Mucosa of stomach (tissue), 1 donor: Measurements from ENCODE around the gene RGMA.

ENCODE experiments used
- H3K27me3 ChIP-seq: one replicate; pipeline ENCODE4 v1.7.0; 2013; ENCODE audit warnings: mild to moderate bottlenecking, low read length; ENCODE audit not compliant: control insufficient read depth, insufficient read depth
- H3K36me3 ChIP-seq: one replicate; pipeline ENCODE4 v1.7.0; 2013; ENCODE audit warnings: low read length; ENCODE audit not compliant: control insufficient read depth, insufficient read depth
- H3K4me1 ChIP-seq: one replicate; pipeline ENCODE4 v1.7.0; 2013; ENCODE audit warnings: mild to moderate bottlenecking, low read length; ENCODE audit not compliant: control insufficient read depth, insufficient read depth
- H3K4me3 ChIP-seq: one replicate; pipeline ENCODE4 v1.7.0; 2013; ENCODE audit warnings: low read length
- H3K9ac ChIP-seq: one replicate; pipeline ENCODE4 v1.7.0; 2013; ENCODE audit warnings: mild to moderate bottlenecking, low read length, moderate library complexity
- H3K9me3 ChIP-seq: one replicate; pipeline ENCODE4 v1.7.0; 2013; ENCODE audit warnings: mild to moderate bottlenecking, low read length, moderate library complexity; ENCODE audit not compliant: control insufficient read depth
- donor health status: Pancreatic carcinoma.

RGMA gene

DNA sequence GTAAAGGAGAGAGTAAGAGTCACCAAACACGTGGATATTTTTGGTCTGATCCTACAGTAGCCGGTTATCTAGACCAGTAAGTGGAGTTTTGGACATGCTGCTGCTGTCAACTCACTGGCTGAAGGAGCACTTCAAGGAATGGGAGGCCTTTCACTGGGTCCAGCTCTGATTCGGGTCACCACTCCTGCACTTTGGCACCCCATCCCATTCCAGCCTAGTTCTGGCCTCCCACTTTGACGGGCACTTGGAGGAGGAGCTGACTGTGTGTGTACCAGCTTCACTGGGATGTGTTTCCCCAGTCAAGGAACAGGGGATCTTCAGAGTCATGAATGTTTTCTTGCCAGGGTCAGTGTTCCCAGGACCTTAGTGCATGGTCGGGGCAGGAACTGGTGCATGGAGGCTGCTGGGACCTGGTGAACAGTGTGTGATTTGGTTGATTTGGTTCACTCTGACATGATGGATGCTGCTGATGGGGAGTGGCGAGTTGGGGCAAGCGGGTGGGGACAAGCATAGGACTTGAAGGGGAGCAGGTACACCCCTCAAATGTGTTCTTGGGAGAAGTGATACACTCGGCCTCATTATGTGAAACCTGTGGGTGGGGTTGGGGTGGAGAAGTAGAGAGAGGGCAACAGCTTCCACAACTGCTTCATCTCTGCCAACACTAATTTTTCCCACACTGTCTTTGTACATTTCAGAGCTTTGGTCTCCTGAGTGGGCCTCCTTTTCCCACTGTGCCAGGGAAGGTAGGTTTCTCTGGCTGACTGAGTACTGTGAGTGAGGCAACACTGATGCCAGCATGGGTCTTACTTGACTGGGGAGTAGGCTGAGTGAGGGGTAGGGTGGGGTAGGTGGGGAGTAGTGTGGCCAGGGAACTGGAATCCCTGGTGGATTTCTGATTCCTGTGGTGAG, 64.0 kb downstream of the RGMA start:
- Histone ChIP-seq H3K4me1 (peaks cover 11% of the 10 kb centered on the region), H3K4me3 (no peak overlapping the region), H3K9me3 (no peaks in the 10 kb centered on the region), H3K27me3 (no peaks in the 10 kb centered on the region), H3K9ac (no peak overlapping the region), H3K36me3 (peaks cover 42% of the 10 kb centered on the region)

DNA sequence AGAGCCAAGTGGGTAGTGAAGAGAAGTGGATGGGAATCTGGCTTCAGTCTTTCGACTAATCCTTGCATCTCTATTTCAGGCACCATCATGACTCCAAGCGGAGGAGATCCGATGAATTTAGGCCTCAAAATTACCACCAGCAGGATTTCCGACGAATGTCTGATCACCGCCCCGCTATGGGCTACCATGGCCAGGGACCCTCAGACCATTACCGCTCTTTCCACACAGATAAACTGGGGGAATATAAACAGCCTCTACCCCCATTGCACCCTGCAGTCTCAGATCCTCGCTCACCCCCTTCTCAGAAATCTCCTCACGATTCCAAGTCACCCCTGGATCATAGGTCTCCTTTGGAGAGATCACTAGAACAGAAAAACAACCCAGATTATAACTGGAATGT, 64.7 kb downstream of the RGMA start:
- no peaks in the 10 kb centered on the region for H3K27me3 ChIP-seq
- peaks cover 46% of the 10 kb centered on the region for H3K36me3 ChIP-seq
- no peak overlapping the region for H3K9ac ChIP-seq
- peaks cover 5% of the 10 kb centered on the region for H3K4me1 ChIP-seq
- no peaks in the 10 kb centered on the region for H3K9me3 ChIP-seq
- H3K4me3 ChIP-seq: no peak overlapping the region

DNA sequence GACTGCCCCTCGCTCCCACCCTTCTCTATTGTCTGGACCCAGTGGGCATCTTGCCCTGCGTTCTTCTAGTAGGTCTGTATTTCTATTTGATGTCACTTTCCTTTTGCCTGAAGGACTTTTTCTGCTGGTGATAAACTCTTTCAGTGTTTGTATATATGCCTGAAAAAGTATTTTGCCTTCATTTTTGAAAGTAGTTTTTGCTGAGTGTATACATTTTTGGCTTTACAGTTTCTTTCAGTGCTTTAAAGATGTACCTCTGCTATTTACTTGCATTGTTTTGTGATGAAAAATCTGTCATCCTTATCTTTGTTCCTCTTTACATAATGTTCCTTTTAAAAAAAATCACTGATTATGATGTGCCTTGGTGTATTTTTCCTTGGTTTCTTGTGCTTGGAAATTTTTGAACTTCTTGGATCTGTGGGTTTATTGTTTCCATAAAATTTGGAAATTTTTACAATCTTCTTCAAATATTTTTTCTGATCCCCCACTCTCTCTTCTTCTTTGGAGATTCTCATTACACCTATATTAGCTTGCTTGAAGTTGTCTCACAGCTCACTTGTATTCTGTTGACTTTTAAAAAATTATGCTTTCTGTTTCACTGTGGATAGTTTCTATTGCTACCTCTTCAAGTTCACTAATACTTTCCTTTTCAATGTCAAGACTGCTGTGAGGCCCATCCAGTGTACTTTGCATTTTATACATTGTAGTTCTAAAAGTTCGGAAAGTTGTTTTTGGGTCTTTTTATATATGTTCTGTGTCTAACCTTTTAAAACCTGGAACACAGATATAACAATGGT, 67.8 kb downstream of the RGMA start:
- Histone ChIP-seq H3K36me3 (peaks cover 41% of the 10 kb centered on the region), H3K4me1 (no peaks in the 10 kb centered on the region), H3K9me3 (no peaks in the 10 kb centered on the region), H3K9ac (no peak overlapping the region), H3K27me3 (no peaks in the 10 kb centered on the region), H3K4me3 (no peak overlapping the region)

DNA sequence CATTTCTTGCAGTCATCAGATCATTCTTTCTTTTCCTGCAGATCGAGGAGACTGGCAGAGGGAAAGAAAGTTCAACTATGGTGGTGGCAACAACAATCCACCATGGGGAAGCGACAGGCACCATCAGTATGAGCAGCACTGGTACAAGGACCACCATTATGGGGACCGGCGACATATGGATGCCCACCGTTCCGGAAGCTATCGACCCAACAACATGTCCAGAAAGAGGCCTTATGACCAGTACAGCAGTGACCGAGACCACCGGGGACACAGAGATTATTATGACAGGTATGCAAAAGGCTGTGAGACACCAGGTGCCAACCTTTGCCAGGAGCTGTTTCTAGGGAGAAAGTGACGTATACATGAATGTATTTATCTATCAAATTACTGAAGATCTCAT, 69.0 kb downstream of the RGMA start:
- no peak overlapping the region for H3K9ac ChIP-seq
- H3K36me3 ChIP-seq: peaks cover 39% of the 10 kb centered on the region
- no peak overlapping the region for H3K4me3 ChIP-seq
- no peaks in the 10 kb centered on the region for H3K9me3 ChIP-seq
- H3K4me1 ChIP-seq: no peaks in the 10 kb centered on the region
- H3K27me3 ChIP-seq: no peaks in the 10 kb centered on the region

DNA sequence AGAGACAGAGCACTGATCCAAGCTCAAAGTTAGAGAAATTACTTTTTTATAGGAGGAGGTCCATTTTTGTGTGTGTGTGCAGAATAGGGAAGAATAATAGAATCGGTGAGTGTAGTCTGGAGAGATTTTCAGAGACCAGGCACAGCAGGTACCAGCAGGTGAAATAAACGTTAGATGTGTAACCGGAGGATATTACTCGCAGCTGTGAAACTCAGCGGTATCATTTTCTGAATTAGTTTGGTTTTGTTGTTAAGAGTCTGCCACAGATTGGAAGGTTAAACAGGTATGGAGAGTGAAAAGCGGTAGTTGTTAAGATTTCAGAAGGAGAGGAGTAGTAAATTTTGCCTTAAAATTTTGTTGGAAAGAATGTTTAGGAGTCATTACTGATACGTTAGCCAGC, 69.9 kb downstream of the RGMA start:
- no peak overlapping the region for H3K9ac ChIP-seq
- no peak overlapping the region for H3K4me3 ChIP-seq
- no peaks in the 10 kb centered on the region for H3K27me3 ChIP-seq
- H3K36me3 ChIP-seq: peaks cover 39% of the 10 kb centered on the region
- no peaks in the 10 kb centered on the region for H3K4me1 ChIP-seq
- no peaks in the 10 kb centered on the region for H3K9me3 ChIP-seq

DNA sequence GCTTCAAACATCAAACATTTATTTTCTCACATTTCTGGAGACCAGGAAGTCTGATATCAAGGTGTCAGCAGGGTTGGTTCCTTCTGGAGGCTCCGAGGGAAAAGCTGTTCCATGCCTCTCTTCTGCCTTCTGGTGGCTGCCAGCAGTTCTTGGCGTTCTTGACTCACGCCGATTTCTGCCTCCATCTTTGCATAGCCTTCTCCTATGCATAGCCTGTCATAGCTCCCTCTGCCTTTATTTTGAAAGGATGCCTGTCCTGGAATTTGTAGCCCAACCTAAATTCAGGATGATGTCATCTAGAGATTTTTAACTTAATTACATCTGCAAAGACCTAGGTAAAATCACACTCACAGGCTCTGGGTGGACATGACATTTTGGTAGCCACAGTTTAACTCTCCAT, 70.4 kb downstream of the RGMA start:
- no peaks in the 10 kb centered on the region for H3K27me3 ChIP-seq
- H3K9ac ChIP-seq: no peak overlapping the region
- no peaks in the 10 kb centered on the region for H3K4me1 ChIP-seq
- H3K36me3 ChIP-seq: peaks cover 39% of the 10 kb centered on the region
- no peak overlapping the region for H3K4me3 ChIP-seq
- H3K9me3 ChIP-seq: no peaks in the 10 kb centered on the region

DNA sequence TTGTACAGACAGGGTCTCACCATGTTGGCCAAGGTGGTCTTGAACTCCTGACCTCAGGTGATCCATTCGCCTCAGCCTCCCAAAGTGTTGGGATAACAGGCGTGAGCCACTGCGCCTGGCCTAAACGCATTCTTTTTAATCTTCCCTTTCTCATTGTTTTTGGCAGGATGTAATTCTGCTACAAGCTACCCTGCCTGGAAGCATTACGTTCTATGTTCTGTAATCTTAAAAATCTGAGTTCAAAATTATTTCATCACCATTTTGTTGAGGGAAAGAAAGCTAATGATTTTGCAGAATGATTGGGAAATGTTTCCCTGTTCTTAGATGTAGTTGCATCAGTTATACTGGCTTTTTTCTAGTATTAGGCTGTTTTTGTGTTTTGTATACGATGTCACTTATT, 71.5 kb downstream of the RGMA start:
- H3K27me3 ChIP-seq: no peaks in the 10 kb centered on the region
- H3K9ac ChIP-seq: no peak overlapping the region
- no peaks in the 10 kb centered on the region for H3K9me3 ChIP-seq
- no peak overlapping the region for H3K4me3 ChIP-seq
- peaks cover 43% of the 10 kb centered on the region for H3K36me3 ChIP-seq
- no peaks in the 10 kb centered on the region for H3K4me1 ChIP-seq

DNA sequence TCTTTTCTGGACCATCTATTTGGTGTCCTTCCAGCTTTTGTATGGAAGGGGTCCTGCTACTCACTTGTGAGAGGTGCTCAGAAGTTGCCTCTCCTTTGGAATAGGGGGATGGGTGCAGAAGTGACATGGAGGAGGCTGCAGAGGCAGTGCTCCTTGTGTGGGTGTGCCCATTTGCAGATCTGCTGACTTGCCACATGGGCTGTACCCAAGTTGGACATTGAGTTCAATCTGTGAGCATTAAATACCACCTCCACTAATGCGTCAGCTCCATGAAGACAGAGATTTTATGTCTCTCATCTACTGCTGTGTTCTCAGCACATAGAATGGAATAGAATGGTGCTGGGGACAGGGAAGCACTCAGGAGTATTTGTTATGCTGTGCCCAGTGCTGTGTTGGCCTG, 76.2 kb downstream of the RGMA start:
- Histone ChIP-seq H3K9ac (no peak overlapping the region), H3K36me3 (peaks cover 40% of the 10 kb centered on the region), H3K27me3 (no peaks in the 10 kb centered on the region), H3K9me3 (no peaks in the 10 kb centered on the region), H3K4me3 (no peak overlapping the region), H3K4me1 (no peaks in the 10 kb centered on the region)

DNA sequence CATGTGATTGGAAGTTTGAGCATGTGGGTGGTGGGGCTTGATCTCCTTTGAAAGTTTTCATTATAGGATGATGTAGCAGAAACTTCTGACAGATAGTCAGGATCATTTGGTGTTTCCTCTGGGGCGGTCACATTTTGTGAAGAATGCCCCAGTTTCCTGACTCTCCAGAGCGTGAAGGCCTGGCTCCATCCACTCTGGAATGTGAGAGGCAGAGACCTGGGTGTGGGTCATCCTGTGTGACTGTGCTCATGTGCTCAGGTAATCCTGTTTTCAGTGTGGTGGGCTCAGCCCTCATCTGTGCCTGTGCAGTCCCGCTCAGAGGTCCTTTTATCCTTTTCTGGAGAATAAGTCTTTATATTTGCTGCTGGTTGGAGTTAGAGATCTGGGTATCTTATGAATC, 81.0 kb downstream of the RGMA start:
- Histone ChIP-seq H3K4me1 (no peaks in the 10 kb centered on the region), H3K27me3 (no peaks in the 10 kb centered on the region), H3K4me3 (no peak overlapping the region), H3K9ac (no peak overlapping the region), H3K36me3 (peaks cover 29% of the 10 kb centered on the region), H3K9me3 (no peaks in the 10 kb centered on the region)

DNA sequence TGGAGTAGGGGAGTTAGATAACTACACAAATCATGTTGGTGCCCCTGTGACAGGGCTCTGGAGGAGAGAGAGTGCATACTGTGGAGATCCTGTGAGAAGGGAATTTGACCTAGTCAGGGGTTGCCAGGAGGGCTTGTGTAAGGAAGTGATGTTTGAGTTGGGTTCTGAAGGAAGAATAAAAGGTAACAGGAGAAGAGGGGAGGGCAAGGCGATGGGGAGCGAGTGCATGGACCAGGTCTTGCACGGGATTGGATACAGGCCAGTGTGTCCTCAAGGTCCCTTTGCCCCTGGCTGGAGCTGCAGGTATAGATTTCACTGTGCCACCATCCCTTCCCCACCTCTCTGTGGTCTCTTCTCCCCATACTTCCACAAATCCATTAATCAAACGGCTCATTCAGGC, 83.9 kb downstream of the RGMA start:
- H3K27me3 ChIP-seq: no peaks in the 10 kb centered on the region
- H3K9me3 ChIP-seq: no peaks in the 10 kb centered on the region
- H3K4me1 ChIP-seq: no peaks in the 10 kb centered on the region
- H3K4me3 ChIP-seq: no peak overlapping the region
- peaks cover 29% of the 10 kb centered on the region for H3K36me3 ChIP-seq
- no peak overlapping the region for H3K9ac ChIP-seq

DNA sequence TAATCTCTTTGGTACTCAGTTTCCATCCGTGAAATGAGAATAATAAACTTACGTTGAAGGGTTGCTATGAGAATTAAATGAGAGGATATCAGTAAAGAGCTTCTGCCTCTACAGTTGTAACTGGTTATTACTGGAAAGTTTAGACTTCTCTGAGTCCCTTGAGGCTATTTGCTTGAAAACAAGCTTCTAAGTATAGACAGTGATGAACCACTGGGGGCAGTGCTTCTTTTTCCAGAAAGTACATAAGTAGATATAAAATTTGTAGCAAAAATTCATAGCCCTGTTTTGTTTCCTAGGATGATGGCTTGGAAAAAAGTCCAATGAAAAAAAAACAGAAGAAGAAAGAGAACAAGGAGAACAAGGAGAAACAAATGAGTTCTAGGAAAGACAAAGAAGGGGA, 87.1 kb downstream of the RGMA start:
- Histone ChIP-seq H3K36me3 (peaks cover 36% of the 10 kb centered on the region), H3K4me3 (no peak overlapping the region), H3K27me3 (no peaks in the 10 kb centered on the region), H3K4me1 (no peaks in the 10 kb centered on the region), H3K9me3 (no peaks in the 10 kb centered on the region), H3K9ac (no peak overlapping the region)

DNA sequence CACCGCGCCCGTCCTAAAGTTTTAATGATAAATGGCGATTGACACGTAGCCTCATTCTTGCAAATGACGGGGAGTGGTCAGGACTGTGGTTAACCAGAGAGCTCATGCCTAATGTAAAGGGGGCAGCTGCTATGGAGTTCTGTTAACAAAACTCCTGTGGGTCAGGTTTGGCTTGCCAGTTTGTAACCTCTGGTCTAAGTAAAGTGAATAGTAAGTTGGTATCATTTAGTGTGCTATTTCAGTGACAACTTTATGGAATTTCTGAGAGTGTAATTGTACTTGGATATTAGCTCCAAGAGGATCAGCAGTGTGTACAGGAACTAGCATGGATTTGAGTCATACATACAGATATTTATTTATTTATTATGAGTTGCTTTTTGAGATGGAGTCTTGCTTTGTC, 87.9 kb downstream of the RGMA start:
- Histone ChIP-seq H3K4me3 (no peak overlapping the region), H3K36me3 (peaks cover 37% of the 10 kb centered on the region)

More for the DNA sequence above, 87.9 kb downstream of the RGMA start:
- Histone ChIP-seq H3K9me3 (no peaks in the 10 kb centered on the region), H3K9ac (no peak overlapping the region), H3K4me1 (no peaks in the 10 kb centered on the region), H3K27me3 (no peaks in the 10 kb centered on the region)
